ENCODE data around the gene CERS5. TPM values are rescaled to one million over a fixed set of nuclear protein-coding genes. Genes with fewer than 3 reads are reported as not detected.

Gene CERS5
- polyA plus RNA-seq, 3 donors: 30.6 to 44.4 (median 38.7) TPM

GRCh38 chr12:50081096-50081808, 85.9 kb downstream of the CERS5 start:
- Histone ChIP-seq H3K9me3 (replicated peaks in 1 of 2; ENCODE audit: control insufficient read depth in 1 of 2, insufficient read depth in 1 of 2, low read length in 2 of 2) (no peaks in the 10 kb centered on the region), H3K79me2 (ENCODE audit: insufficient read depth, low read length) (peaks cover 13% of the 10 kb centered on the region), H3K9ac (ENCODE audit: insufficient read depth, low read length, poor library complexity, severe bottlenecking) (no peak overlapping the region), H3K27me3 (ENCODE audit: control insufficient read depth in 2 of 2, insufficient read depth in 2 of 2, low read length in 2 of 2) (no peaks in the 10 kb centered on the region), H3K4me1 (ENCODE audit: control insufficient read depth in 1 of 2, insufficient read depth in 2 of 2, low read length in 2 of 2) (peaks cover 11 to 14% of the 10 kb centered on the region in 2 donors), H4K20me1 (ENCODE audit: insufficient read depth, low read length) (no peaks in the 10 kb centered on the region), H2AFZ (ENCODE audit: insufficient read depth, low read depth, low read length, poor library complexity, severe bottlenecking) (no peak overlapping the region), H3K27ac (ENCODE audit: low read depth in 1 of 2, low read length in 2 of 2) (no peak overlapping the region), H3K4me3 (replicated peaks in 1 of 3; ENCODE audit: low read depth in 2 of 3, low read length in 3 of 3) (no peak overlapping the region), H3K36me3 (replicated peaks in 1 of 2; ENCODE audit: control insufficient read depth in 1 of 2, insufficient read depth in 2 of 2, low read length in 2 of 2) (no peaks in the 10 kb centered on the region), H3K4me2 (replicated peaks; ENCODE audit: extremely low read depth, low read length, poor library complexity, severe bottlenecking) (no peak overlapping the region)
- peaks cover 8% of the 10 kb centered on the region for H3K4me1 Mint-ChIP-seq
- H3K27ac Mint-ChIP-seq: peak overlapping the region in 1 of 7 donors; percentile 10
- 58% methylated on average over 36 of the region's 46 CpGs for WGBS (ENCODE audit: insufficient coverage)
- H3K27me3 Mint-ChIP-seq (ENCODE audit: low read depth in 3 of 3): peaks cover 8 to 13% (median 11%) of the 10 kb centered on the region in 3 donors
- no peaks in the 10 kb centered on the region for H3K36me3 Mint-ChIP-seq
- no peak for DNase-seq
- no peak for TF ChIP-seq CTCF (IDR thresholded peaks at IDR 0.05)
- intact Hi-C loops (cut with micrococcal nuclease): no loop called here
- peaks cover 0 to 3% (median 0%) of the 10 kb centered on the region in 7 donors for H3K9me3 Mint-ChIP-seq
- H3K4me3 Mint-ChIP-seq: peak overlapping the region in 1 of 2 donors; percentile 45

GRCh38 chr12:50079771-50080170, 87.4 kb downstream of the CERS5 start:
- peaks cover 5% of the 10 kb centered on the region in 2 donors for H3K4me1 ChIP-seq (ENCODE audit: control insufficient read depth in 1 of 2, insufficient read depth in 2 of 2, low read length in 2 of 2)
- Mint-ChIP-seq H3K4me1 (peaks cover 3% of the 10 kb centered on the region), H3K27ac (no peak overlapping the region), H3K36me3 (no peaks in the 10 kb centered on the region), H3K4me3 (no peak overlapping the region), H3K9me3 (peaks cover 0 to 3% (median 0%) of the 10 kb centered on the region in 7 donors), H3K27me3 (ENCODE audit: low read depth in 3 of 3) (peaks cover 8 to 13% (median 11%) of the 10 kb centered on the region in 3 donors)
- intact Hi-C loops (cut with micrococcal nuclease): no loop called here
- WGBS (ENCODE audit: insufficient coverage): 92% methylated on average over 2 of the region's 5 CpGs
- no peak for DNase-seq
- H3K27me3 ChIP-seq (ENCODE audit: control insufficient read depth in 2 of 2, insufficient read depth in 2 of 2, low read length in 2 of 2): no peaks in the 10 kb centered on the region
- H3K27ac ChIP-seq (ENCODE audit: low read depth in 1 of 2, low read length in 2 of 2): no peak overlapping the region
- peaks cover 4% of the 10 kb centered on the region for H3K79me2 ChIP-seq (ENCODE audit: insufficient read depth, low read length)
- H4K20me1 ChIP-seq (ENCODE audit: insufficient read depth, low read length): no peaks in the 10 kb centered on the region
- no peak overlapping the region for H3K4me3 ChIP-seq (replicated peaks in 1 of 3; ENCODE audit: low read depth in 2 of 3, low read length in 3 of 3)
- H2AFZ ChIP-seq (ENCODE audit: insufficient read depth, low read depth, low read length, poor library complexity, severe bottlenecking): no peak overlapping the region
- no peaks in the 10 kb centered on the region for H3K36me3 ChIP-seq (replicated peaks in 1 of 2; ENCODE audit: control insufficient read depth in 1 of 2, insufficient read depth in 2 of 2, low read length in 2 of 2)
- H3K9ac ChIP-seq (ENCODE audit: insufficient read depth, low read length, poor library complexity, severe bottlenecking): no peak overlapping the region
- TF ChIP-seq CTCF (IDR thresholded peaks at IDR 0.05): no peak
- H3K9me3 ChIP-seq (replicated peaks in 1 of 2; ENCODE audit: control insufficient read depth in 1 of 2, insufficient read depth in 1 of 2, low read length in 2 of 2): no peaks in the 10 kb centered on the region
- H3K4me2 ChIP-seq (replicated peaks; ENCODE audit: extremely low read depth, low read length, poor library complexity, severe bottlenecking): no peak overlapping the region

Other genes starting within 250 kb of the CERS5 start
- gene AQP2, start 216.6 kb downstream of the CERS5 start, polyA plus RNA-seq: not detected
- gene AQP5, start 205.5 kb downstream of the CERS5 start, polyA plus RNA-seq: not detected
- gene AQP6, start 194.4 kb downstream of the CERS5 start, polyA plus RNA-seq: under 1 TPM in 1 of 3 donors, not detected in 2; 0.04 TPM
- 1 to 10 TPM; 3.1 to 5.4 (median 3.6) TPM for gene RACGAP1, start 141.9 kb downstream of the CERS5 start, polyA plus RNA-seq
- not detected for gene ASIC1, start 109.8 kb downstream of the CERS5 start, polyA plus RNA-seq
- gene SMARCD1, start 82.0 kb downstream of the CERS5 start, polyA plus RNA-seq: 10 to 100 TPM in 1 of 3 donors, 1 to 10 TPM in 2; 3.7 to 41.9 (median 7.8) TPM
- under 1 TPM in 1 of 3 donors, not detected in 2; 0.08 TPM for gene GPD1, start 63.4 kb downstream of the CERS5 start, polyA plus RNA-seq
- gene COX14, start 55.1 kb downstream of the CERS5 start, polyA plus RNA-seq: 100 to 1,000 TPM in 2 of 3 donors, 10 to 100 TPM in 1; 63.8 to 257 (median 231) TPM
- under 1 TPM; 0.24 to 0.62 (median 0.51) TPM for gene LIMA1, start 116.2 kb upstream of the CERS5 start, polyA plus RNA-seq
- not detected for gene FAM186A, start 229.2 kb upstream of the CERS5 start, polyA plus RNA-seq
- gene LARP4, start 233.5 kb upstream of the CERS5 start, polyA plus RNA-seq: 10 to 100 TPM in 2 of 3 donors, 1 to 10 TPM in 1; 5.9 to 15.8 (median 11.7) TPM